Prostate gland (tissue), 2 donors: ENCODE data around the gene BEND6. TPM values are rescaled to one million over a fixed set of nuclear protein-coding genes. Genes with fewer than 3 reads are reported as not detected.

Source experiments
- DNase-seq: peaks from one replicate; pipeline ENCODE4 v3.0.0-alpha.2; 2019; ENCODE audit warnings: low spot score
- H3K27ac ChIP-seq, 2 donors: fragments of 200-600 bp; sonication (generic); 2 replicates each; pipeline ENCODE4 v1.5.1; 2017 to 2019
- H3K27me3 ChIP-seq: fragments of 200-600 bp; sonication (generic); replicated peaks from 2 replicates; pipeline ENCODE4 v1.5.1; 2019; ENCODE audit not compliant: insufficient read depth
- H3K36me3 ChIP-seq, 2 donors: fragments of 200-600 bp; sonication (generic); 1 replicate in 1 of 2; 2 replicates in 1 of 2; pipeline versions ENCODE4 v1.5.1 to v1.8.1; 2017 to 2019
- H3K4me1 ChIP-seq: fragments of 200-600 bp; sonication (generic); replicated peaks from 2 replicates; pipeline ENCODE4 v1.5.1; 2019
- H3K4me3 ChIP-seq, 2 donors: fragments of 200-600 bp; sonication (generic); 2 replicates each; pipeline ENCODE4 v1.5.1; 2017 to 2019
- H3K9me3 ChIP-seq: fragments of 200-600 bp; sonication (generic); 2 replicates; pipeline ENCODE4 v1.5.1; 2017
- POLR2A ChIP-seq: fragments of 450-650 bp; IDR thresholded peaks from one replicate; pipeline ENCODE4 v1.6.1; 2016; ENCODE audit warnings: antibody characterized with exemption, mild to moderate bottlenecking
- POLR2AphosphoS5 ChIP-seq: sonication (generic); formaldehyde crosslinking; IDR thresholded peaks from one replicate; pipeline ENCODE4 v1.6.1; 2017; ENCODE audit warnings: antibody characterized with exemption
- WGBS: methylation state at CpG from one replicate; pipeline ENCODE4 v1.1.5; 2018; 5-methylcytosine and 5-hydroxymethylcytosine counted together
- intact Hi-C: fragments of 100-400 bp; cut with DNase I; formaldehyde crosslinking; loops from one replicate; pipeline ENCODE4 v1.14.2; 2022
- total RNA-seq, 2 donors: library from RNA; depleted of rRNA; stranded (reverse); fragments of >200 nt; gene quantifications; one replicate each; pipeline ENCODE4 v1.1.0, GENCODE V29; 2016
- TF ChIP-seq, protein P1 (sequence below), 4 experiments: fragments of 200-600 bp in 2 of 4; fragments of 450-650 bp in 2 of 4; sonication (generic) in 2 of 4; IDR thresholded peaks; 1 replicate in 3 of 4; 2 replicates in 1 of 4; pipeline ENCODE4 v1.5.1; 2016 to 2019; ENCODE audit warnings: antibody characterized with exemption in 4 of 4, mild to moderate bottlenecking in 2 of 4, moderate library complexity in 2 of 4

BEND6 gene
- total RNA-seq, 2 donors from 2014 or later: 0.32 to 3.2 TPM

DNA sequence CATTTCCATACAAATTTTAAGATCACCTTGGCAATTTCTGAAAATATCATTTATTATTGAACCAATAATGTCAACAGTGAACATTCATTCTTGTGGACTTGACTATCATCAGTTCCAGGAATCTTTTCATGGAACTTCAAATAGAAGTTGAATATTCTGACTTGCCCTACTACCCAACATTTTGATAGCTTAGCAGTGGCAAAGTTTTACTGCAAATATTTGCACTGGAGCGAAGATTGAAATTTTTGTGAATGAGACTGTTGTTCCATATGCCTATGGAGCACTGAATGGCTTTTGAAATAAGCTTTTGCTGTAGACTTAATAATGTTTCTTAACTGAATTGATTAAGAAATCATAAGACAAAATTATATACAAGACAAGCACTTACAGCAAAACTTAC, 23.6 kb downstream of the BEND6 start:
- no peak for DNase-seq
- no peak overlapping the region for H3K27ac ChIP-seq
- 45% methylated on average over 1 of the region's 1 CpG for WGBS
- H3K9me3 ChIP-seq: no peaks in the 10 kb centered on the region
- intact Hi-C loops: no loop called here
- H3K36me3 ChIP-seq: no peaks in the 10 kb centered on the region
- H3K4me3 ChIP-seq: no peak overlapping the region
- TF ChIP-seq POLR2A: no peak
- TF ChIP-seq, protein P1, sequence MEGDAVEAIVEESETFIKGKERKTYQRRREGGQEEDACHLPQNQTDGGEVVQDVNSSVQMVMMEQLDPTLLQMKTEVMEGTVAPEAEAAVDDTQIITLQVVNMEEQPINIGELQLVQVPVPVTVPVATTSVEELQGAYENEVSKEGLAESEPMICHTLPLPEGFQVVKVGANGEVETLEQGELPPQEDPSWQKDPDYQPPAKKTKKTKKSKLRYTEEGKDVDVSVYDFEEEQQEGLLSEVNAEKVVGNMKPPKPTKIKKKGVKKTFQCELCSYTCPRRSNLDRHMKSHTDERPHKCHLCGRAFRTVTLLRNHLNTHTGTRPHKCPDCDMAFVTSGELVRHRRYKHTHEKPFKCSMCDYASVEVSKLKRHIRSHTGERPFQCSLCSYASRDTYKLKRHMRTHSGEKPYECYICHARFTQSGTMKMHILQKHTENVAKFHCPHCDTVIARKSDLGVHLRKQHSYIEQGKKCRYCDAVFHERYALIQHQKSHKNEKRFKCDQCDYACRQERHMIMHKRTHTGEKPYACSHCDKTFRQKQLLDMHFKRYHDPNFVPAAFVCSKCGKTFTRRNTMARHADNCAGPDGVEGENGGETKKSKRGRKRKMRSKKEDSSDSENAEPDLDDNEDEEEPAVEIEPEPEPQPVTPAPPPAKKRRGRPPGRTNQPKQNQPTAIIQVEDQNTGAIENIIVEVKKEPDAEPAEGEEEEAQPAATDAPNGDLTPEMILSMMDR (IDR thresholded peaks at IDR 0.05): no peak
- no peak for TF ChIP-seq POLR2AphosphoS5
- no peaks in the 10 kb centered on the region for H3K27me3 ChIP-seq
- H3K4me1 ChIP-seq: no peaks in the 10 kb centered on the region

DNA sequence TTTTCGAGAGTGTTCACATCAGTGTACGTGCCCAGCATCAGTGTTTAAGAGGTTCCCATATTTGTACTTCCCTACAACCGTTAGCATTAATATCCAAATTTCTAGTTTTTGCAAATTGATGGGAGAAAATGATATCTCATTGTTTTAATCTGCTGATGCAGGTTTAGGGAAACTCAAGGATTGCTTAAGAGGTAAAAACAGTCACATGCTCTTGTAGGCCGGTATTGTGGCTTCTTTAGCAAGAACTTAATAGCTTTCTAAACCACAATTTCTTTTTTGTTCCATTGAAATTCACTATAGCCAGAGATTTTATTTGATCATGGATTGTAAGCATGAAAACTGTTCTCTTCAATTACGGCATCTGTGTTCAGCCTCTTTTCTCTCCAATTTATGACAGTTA, 29.5 kb downstream of the BEND6 start:
- Histone ChIP-seq H3K27ac (no peak overlapping the region), H3K27me3 (no peaks in the 10 kb centered on the region), H3K4me3 (no peak overlapping the region), H3K36me3 (no peaks in the 10 kb centered on the region), H3K4me1 (no peaks in the 10 kb centered on the region), H3K9me3 (no peaks in the 10 kb centered on the region)
- WGBS: 73% methylated on average over 5 of the region's 5 CpGs
- TF ChIP-seq POLR2A: no peak
- TF ChIP-seq POLR2AphosphoS5: no peak
- TF ChIP-seq, protein P1 (IDR thresholded peaks at IDR 0.05): no peak
- no peak for DNase-seq
- intact Hi-C loops: no loop called here

DNA sequence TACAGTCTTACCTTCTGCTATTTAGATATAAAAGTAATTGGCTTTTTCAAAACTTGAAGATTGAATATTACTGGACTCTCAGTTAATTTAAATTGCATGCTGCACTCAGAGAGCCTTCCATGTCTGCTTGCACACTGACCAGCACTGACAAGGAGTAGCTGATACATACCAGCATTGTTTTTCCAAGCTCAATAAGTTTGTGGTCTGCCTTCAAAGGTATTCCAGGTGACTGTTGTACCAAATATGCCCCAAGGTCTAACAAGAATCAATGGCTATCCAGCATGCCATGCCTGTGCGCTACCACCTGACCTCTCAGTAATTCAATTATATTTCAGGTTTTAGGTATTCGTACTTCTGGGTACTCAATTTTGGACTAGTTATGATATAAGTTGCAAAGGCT, 30.0 kb downstream of the BEND6 start:
- intact Hi-C loops: no loop called here
- Histone ChIP-seq H3K27me3 (no peaks in the 10 kb centered on the region), H3K9me3 (no peaks in the 10 kb centered on the region), H3K27ac (no peak overlapping the region), H3K36me3 (no peaks in the 10 kb centered on the region), H3K4me3 (no peak overlapping the region), H3K4me1 (no peaks in the 10 kb centered on the region)
- DNase-seq: no peak
- 98% methylated on average over 2 of the region's 2 CpGs for WGBS
- no peak for TF ChIP-seq POLR2A
- TF ChIP-seq POLR2AphosphoS5: no peak
- TF ChIP-seq, protein P1 (IDR thresholded peaks at IDR 0.05): no peak

DNA sequence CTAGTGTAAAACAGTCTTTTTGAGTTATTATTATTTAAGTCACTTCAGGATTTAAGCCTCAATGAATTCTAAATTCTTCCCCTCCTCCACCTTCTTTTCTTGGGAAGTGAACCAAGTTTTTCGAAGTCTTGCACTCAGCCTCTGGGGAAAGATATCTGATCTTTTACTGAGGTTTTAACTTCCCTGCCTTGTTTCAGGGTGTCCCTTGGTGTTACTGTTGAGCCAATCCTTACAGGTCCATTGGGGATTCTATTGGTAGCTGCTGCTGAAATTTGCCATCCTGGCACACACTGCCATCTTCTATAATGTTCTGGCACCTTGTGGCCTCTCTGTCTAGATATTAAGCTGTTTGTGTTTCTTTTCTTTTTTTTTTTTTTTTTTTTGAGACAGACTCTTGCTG, 31.7 kb downstream of the BEND6 start:
- H3K36me3 ChIP-seq: no peaks in the 10 kb centered on the region
- intact Hi-C loops: no loop called here
- no peaks in the 10 kb centered on the region for H3K4me1 ChIP-seq
- no peak overlapping the region for H3K27ac ChIP-seq
- no peak for TF ChIP-seq POLR2AphosphoS5
- TF ChIP-seq POLR2A: no peak
- TF ChIP-seq, protein P1 (IDR thresholded peaks at IDR 0.05): no peak
- WGBS: 48% methylated on average over 1 of the region's 1 CpG
- no peak overlapping the region for H3K4me3 ChIP-seq
- DNase-seq: no peak
- no peaks in the 10 kb centered on the region for H3K27me3 ChIP-seq
- no peaks in the 10 kb centered on the region for H3K9me3 ChIP-seq

DNA sequence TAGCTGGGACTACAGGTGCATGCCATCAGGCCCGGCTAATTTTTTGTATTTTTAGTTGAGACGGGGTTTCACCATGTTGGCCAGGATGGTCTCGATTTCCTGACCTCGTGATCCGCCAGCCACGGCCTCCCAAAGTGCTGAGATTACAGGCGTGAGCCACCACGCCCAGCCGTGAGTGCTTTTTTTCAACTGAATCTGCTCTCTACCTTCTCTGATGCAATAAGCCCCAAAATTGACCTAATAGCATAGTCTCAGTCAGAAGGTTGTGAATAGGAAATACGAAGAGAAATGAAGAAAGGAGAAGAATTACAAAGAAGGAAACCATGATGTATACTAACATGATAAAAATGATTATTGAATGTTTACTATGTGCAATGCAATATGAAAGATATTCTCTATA, 33.2 kb downstream of the BEND6 start:
- no peak for DNase-seq
- Histone ChIP-seq H3K27me3 (no peaks in the 10 kb centered on the region), H3K36me3 (no peaks in the 10 kb centered on the region), H3K4me3 (no peak overlapping the region), H3K27ac (no peak overlapping the region), H3K9me3 (no peaks in the 10 kb centered on the region), H3K4me1 (no peaks in the 10 kb centered on the region)
- intact Hi-C loops: no loop called here
- WGBS: 95% methylated on average over 10 of the region's 10 CpGs
- TF ChIP-seq POLR2A (no peak), POLR2AphosphoS5 (no peak)
- TF ChIP-seq, protein P1 (IDR thresholded peaks at IDR 0.05): no peak
